Progenitor cell of endocrine pancreas (in vitro differentiated cells): Measurements from ENCODE around the gene CYP3A5. TPM values are rescaled to one million over a fixed set of nuclear protein-coding genes. Genes with fewer than 3 reads are reported as not detected.

Experiments
- DNase-seq: peaks from one replicate; pipeline ENCODE4 v3.0.0; 2021; ENCODE audit warnings: low spot score; ENCODE audit not compliant: unreplicated experiment
- H3K27ac Mint-ChIP-seq: 2 replicates; pipeline ENCODE4 v1.8.0; 2021; ENCODE audit warnings: mild to moderate bottlenecking, moderate library complexity, mixed read lengths
- H3K27me3 Mint-ChIP-seq: 2 replicates; pipeline ENCODE4 v1.8.0; 2021; ENCODE audit warnings: mixed read lengths
- H3K36me3 Mint-ChIP-seq: 2 replicates; pipeline ENCODE4 v1.8.0; 2022; ENCODE audit warnings: mixed read lengths; ENCODE audit not compliant: insufficient read depth
- H3K4me1 Mint-ChIP-seq: 2 replicates; pipeline ENCODE4 v1.8.0; 2021; ENCODE audit warnings: low read depth, mixed read lengths
- H3K4me3 Mint-ChIP-seq: 2 replicates; pipeline ENCODE4 v1.8.0; 2021; ENCODE audit warnings: low read depth, mild to moderate bottlenecking, moderate library complexity, mixed read lengths
- H3K9me3 Mint-ChIP-seq: 2 replicates; pipeline ENCODE4 v1.8.0; 2021; ENCODE audit warnings: low read depth, mixed read lengths
- CTCF ChIP-seq: fragments of 200-600 bp; sonication (generic); IDR thresholded peaks from one replicate; pipeline ENCODE4 v1.5.0; 2021; ENCODE audit warnings: antibody characterized with exemption, mild to moderate bottlenecking; ENCODE audit not compliant: unreplicated experiment
- total RNA-seq: library from RNA; stranded (reverse); gene quantifications from 2 replicates; pipeline ENCODE4 v1.2.1, GENCODE V29; 2021

Gene CYP3A5
- total RNA-seq, 1 donor from 2014 or later = 4.2 TPM

GRCh38 chr7:99619571-99620130 is 60.1 kb downstream of the CYP3A5 start:
- TF ChIP-seq CTCF = no peak
- H3K27ac Mint-ChIP-seq = no peak overlapping the region
- H3K27me3 Mint-ChIP-seq = no peaks in the 10 kb centered on the region
- H3K4me1 Mint-ChIP-seq = peaks cover 16% of the 10 kb centered on the region
- no peaks in the 10 kb centered on the region for H3K9me3 Mint-ChIP-seq
- H3K36me3 Mint-ChIP-seq = peaks cover 23% of the 10 kb centered on the region
- no peak for DNase-seq
- no peak overlapping the region for H3K4me3 Mint-ChIP-seq

- peaks cover 16% of the 10 kb centered on the region for H3K4me1 Mint-ChIP-seq
- DNase-seq = no peak
- no peak overlapping the region for H3K27ac Mint-ChIP-seq
- H3K36me3 Mint-ChIP-seq = peaks cover 17% of the 10 kb centered on the region
- no peak for TF ChIP-seq CTCF
- no peaks in the 10 kb centered on the region for H3K27me3 Mint-ChIP-seq
- H3K4me3 Mint-ChIP-seq = peak overlapping the region; percentile 92
- no peaks in the 10 kb centered on the region for H3K9me3 Mint-ChIP-seq
These were observed 61.1 kb downstream of the CYP3A5 start for GRCh38 chr7:99618726-99619125.

GRCh38 chr7:99617192-99617781 is 62.5 kb downstream of the CYP3A5 start:
- peak overlapping the region; percentile 98 for H3K27ac Mint-ChIP-seq
- no peak for DNase-seq
- H3K4me3 Mint-ChIP-seq = peak overlapping the region; percentile 92
- TF ChIP-seq CTCF = no peak
- peaks cover 12% of the 10 kb centered on the region for H3K36me3 Mint-ChIP-seq
- H3K9me3 Mint-ChIP-seq = no peaks in the 10 kb centered on the region
- H3K4me1 Mint-ChIP-seq = peaks cover 16% of the 10 kb centered on the region
- no peaks in the 10 kb centered on the region for H3K27me3 Mint-ChIP-seq

- Mint-ChIP-seq H3K27me3 (no peaks in the 10 kb centered on the region), H3K9me3 (no peaks in the 10 kb centered on the region), H3K36me3 (peaks cover 12% of the 10 kb centered on the region), H3K27ac (peak within 1 kb of the TSS; percentile 98), H3K4me1 (peaks cover 16% of the 10 kb centered on the region), H3K4me3 (peak within 1 kb of the TSS; percentile 92)
- peak; percentile 82 for DNase-seq
- TF ChIP-seq CTCF = peak; percentile 51
These were observed 63.2 kb downstream of the CYP3A5 start, which contains the start of gene ZSCAN25 for GRCh38 chr7:99616359-99617191. Gene ZSCAN25, plus strand, starts transcription at chr7:99616946. Its CDS starts 2,661 bp downstream, at chr7:99619607.

GRCh38 chr7:99615989-99616358 is 63.8 kb downstream of the CYP3A5 start:
- Mint-ChIP-seq H3K4me1 (peaks cover 16% of the 10 kb centered on the region), H3K27me3 (no peaks in the 10 kb centered on the region), H3K4me3 (peak overlapping the region; percentile 92), H3K36me3 (peaks cover 12% of the 10 kb centered on the region), H3K27ac (peak overlapping the region; percentile 98), H3K9me3 (no peaks in the 10 kb centered on the region)
- DNase-seq = no peak
- TF ChIP-seq CTCF = no peak
